Naive B cell (primary cell): ENCODE results near the gene PLA2G4F. TPM values are rescaled to one million over a fixed set of nuclear protein-coding genes. Genes with fewer than 3 reads are reported as not detected.

Experiments used
- ATAC-seq, 2 donors: fragments of 150-1000 bp; cut with Tn5 transposase; 2 replicates each; pipeline ENCODE4 v1.10.0; 2021; ENCODE audit warnings: low read depth in 2 of 2, mild to moderate bottlenecking in 2 of 2, moderate library complexity in 2 of 2
- DNase-seq: peaks from one replicate; pipeline ENCODE4 v3.0.0; 2022
- H3K27ac Mint-ChIP-seq, 6 donors: one replicate each; pipeline ENCODE4 v1.8.0; 2020 to 2022; ENCODE audit warnings: mild to moderate bottlenecking in 6 of 6, mixed read lengths in 6 of 6, moderate library complexity in 5 of 6, inconsistent platforms in 2 of 6
- H3K27me3 Mint-ChIP-seq, 3 donors: one replicate each; pipeline ENCODE4 v1.8.0; 2021 to 2022; ENCODE audit warnings: mixed read lengths in 3 of 3, mild to moderate bottlenecking in 1 of 3
- H3K36me3 Mint-ChIP-seq, 2 donors: one replicate each; pipeline ENCODE4 v1.8.0; 2020 to 2022; ENCODE audit warnings: mixed read lengths in 2 of 2, inconsistent platforms in 1 of 2, mild to moderate bottlenecking in 1 of 2
- H3K4me1 Mint-ChIP-seq, 3 donors: one replicate each; pipeline ENCODE4 v1.8.0; 2020 to 2022; ENCODE audit warnings: mixed read lengths in 3 of 3, inconsistent platforms in 1 of 3, mild to moderate bottlenecking in 1 of 3, moderate library complexity in 1 of 3
- H3K4me3 Mint-ChIP-seq, 8 donors: one replicate each; pipeline ENCODE4 v1.8.0; 2020 to 2022; ENCODE audit warnings: mild to moderate bottlenecking in 8 of 8, mixed read lengths in 8 of 8, moderate library complexity in 8 of 8, inconsistent platforms in 2 of 8
- H3K9me3 Mint-ChIP-seq, 7 donors: one replicate each; pipeline ENCODE4 v1.8.0; 2020 to 2022; ENCODE audit warnings: mixed read lengths in 7 of 7, mild to moderate bottlenecking in 5 of 7, inconsistent platforms in 2 of 7, moderate library complexity in 1 of 7
- polyA plus RNA-seq, 6 donors: library from polyadenylated mRNA; unstranded; fragments of 300-500 nt; fragmentation: Illumina TruSeq; gene quantifications; one replicate each; pipeline ENCODE4 v1.2.3, GENCODE V29; 2021; ENCODE audit warnings: low read depth in 6 of 6

The PLA2G4F gene
- polyA plus RNA-seq, 6 donors from 2014 or later = not detected

- H3K27ac Mint-ChIP-seq = peak overlapping the region in 2 of 6 donors; percentile 83 to 91
- peaks cover 0 to 11% (median 7%) of the 10 kb centered on the region in 3 donors for H3K4me1 Mint-ChIP-seq
- H3K36me3 Mint-ChIP-seq = peaks cover 24 to 58% of the 10 kb centered on the region in 2 donors
- no peak overlapping the region for H3K4me3 Mint-ChIP-seq
- no peaks in the 10 kb centered on the region for H3K27me3 Mint-ChIP-seq
- ATAC-seq (no peak), DNase-seq (peak; percentile 2)
- no peaks in the 10 kb centered on the region for H3K9me3 Mint-ChIP-seq
These were observed 27.9 kb upstream of the PLA2G4F start for GRCh38 chr15:42184296-42184695.

- H3K36me3 Mint-ChIP-seq = peaks cover 21 to 57% of the 10 kb centered on the region in 2 donors
- ATAC-seq = no peak
These were observed 26.5 kb upstream of the PLA2G4F start for GRCh38 chr15:42182961-42183360.

GRCh38 chr15:42182328-42182886 is 26.0 kb upstream of the PLA2G4F start:
- peak overlapping the region in 1 of 6 donors; percentile 54 for H3K27ac Mint-ChIP-seq
- H3K36me3 Mint-ChIP-seq = peaks cover 17 to 56% of the 10 kb centered on the region in 2 donors
- H3K4me3 Mint-ChIP-seq = no peak overlapping the region
- H3K9me3 Mint-ChIP-seq = no peaks in the 10 kb centered on the region
- H3K4me1 Mint-ChIP-seq = peaks cover 0 to 11% (median 7%) of the 10 kb centered on the region in 3 donors
- no peak for DNase-seq
- H3K27me3 Mint-ChIP-seq = no peaks in the 10 kb centered on the region
- ATAC-seq = no peak

More at GRCh38 chr15:42182961-42183360, 26.5 kb upstream of the PLA2G4F start:
- Mint-ChIP-seq H3K27me3 (no peaks in the 10 kb centered on the region), H3K4me3 (no peak overlapping the region), H3K4me1 (peaks cover 0 to 11% (median 7%) of the 10 kb centered on the region in 3 donors), H3K27ac (peak overlapping the region in 1 of 6 donors; percentile 47), H3K9me3 (no peaks in the 10 kb centered on the region)
- DNase-seq = no peak

GRCh38 chr15:42178056-42178455 is 21.6 kb upstream of the PLA2G4F start:
- Mint-ChIP-seq H3K4me1 (no peaks in the 10 kb centered on the region), H3K27me3 (no peaks in the 10 kb centered on the region), H3K36me3 (peaks cover 31 to 42% of the 10 kb centered on the region in 2 donors), H3K27ac (no peak overlapping the region), H3K4me3 (no peak overlapping the region), H3K9me3 (no peaks in the 10 kb centered on the region)
- no peak for ATAC-seq
- no peak for DNase-seq

GRCh38 chr15:42175671-42176070 is 19.2 kb upstream of the PLA2G4F start:
- DNase-seq (no peak), ATAC-seq (no peak)
- H3K36me3 Mint-ChIP-seq = peaks cover 36 to 43% of the 10 kb centered on the region in 2 donors
- peaks cover 9 to 12% (median 11%) of the 10 kb centered on the region in 3 donors for H3K4me1 Mint-ChIP-seq
- no peaks in the 10 kb centered on the region for H3K9me3 Mint-ChIP-seq
- H3K27ac Mint-ChIP-seq = peak overlapping the region in 1 of 6 donors; percentile 18
- no peak overlapping the region for H3K4me3 Mint-ChIP-seq
- no peaks in the 10 kb centered on the region for H3K27me3 Mint-ChIP-seq

- Mint-ChIP-seq H3K27ac (peak overlapping the region in 4 of 6 donors; percentile 39 to 80 (median 63)), H3K4me3 (no peak overlapping the region), H3K27me3 (no peaks in the 10 kb centered on the region), H3K36me3 (peaks cover 26 to 43% of the 10 kb centered on the region in 2 donors), H3K9me3 (no peaks in the 10 kb centered on the region), H3K4me1 (peaks cover 9 to 12% (median 11%) of the 10 kb centered on the region in 3 donors)
- DNase-seq (no peak), ATAC-seq (no peak)
These were observed 16.0 kb upstream of the PLA2G4F start for GRCh38 chr15:42172475-42172874.

GRCh38 chr15:42171795-42172194 is 15.4 kb upstream of the PLA2G4F start:
- Mint-ChIP-seq H3K27ac (peak overlapping the region in 5 of 6 donors; percentile 39 to 81 (median 76)), H3K4me3 (peak overlapping the region in 1 of 8 donors; percentile 59), H3K36me3 (peaks cover 33 to 43% of the 10 kb centered on the region in 2 donors), H3K27me3 (no peaks in the 10 kb centered on the region), H3K9me3 (no peaks in the 10 kb centered on the region), H3K4me1 (peaks cover 9 to 12% (median 11%) of the 10 kb centered on the region in 3 donors)
- ATAC-seq = no peak
- DNase-seq = no peak

- Mint-ChIP-seq H3K4me3 (peak overlapping the region in 1 of 8 donors; percentile 6), H3K27ac (peak overlapping the region in 2 of 6 donors; percentile 39 to 51)
- DNase-seq = no peak
These were observed 14.7 kb upstream of the PLA2G4F start for GRCh38 chr15:42171122-42171521.

GRCh38 chr15:42166225-42166940 is 9.9 kb upstream of the PLA2G4F start:
- ATAC-seq (no peak), DNase-seq (no peak)
- Mint-ChIP-seq H3K36me3 (peaks cover 16 to 28% of the 10 kb centered on the region in 2 donors), H3K27me3 (no peaks in the 10 kb centered on the region), H3K27ac (peak overlapping the region in 1 of 6 donors; percentile 20), H3K9me3 (no peaks in the 10 kb centered on the region), H3K4me1 (peaks cover 4 to 5% (median 4%) of the 10 kb centered on the region in 3 donors), H3K4me3 (no peak overlapping the region)

More at GRCh38 chr15:42171122-42171521, 14.7 kb upstream of the PLA2G4F start:
- Mint-ChIP-seq H3K27me3 (no peaks in the 10 kb centered on the region), H3K4me1 (peaks cover 9 to 12% (median 11%) of the 10 kb centered on the region in 3 donors), H3K9me3 (no peaks in the 10 kb centered on the region), H3K36me3 (peaks cover 33 to 48% of the 10 kb centered on the region in 2 donors)
- ATAC-seq = peak; percentile 25 to 30

- H3K4me3 Mint-ChIP-seq = no peak overlapping the region
- no peak for DNase-seq
- no peaks in the 10 kb centered on the region for H3K9me3 Mint-ChIP-seq
- peaks cover 15 to 29% of the 10 kb centered on the region in 2 donors for H3K36me3 Mint-ChIP-seq
- no peak for ATAC-seq
- no peak overlapping the region for H3K27ac Mint-ChIP-seq
- H3K4me1 Mint-ChIP-seq = no peaks in the 10 kb centered on the region
- H3K27me3 Mint-ChIP-seq = no peaks in the 10 kb centered on the region
These were observed 8.7 kb upstream of the PLA2G4F start for GRCh38 chr15:42165106-42165505.

GRCh38 chr15:42163947-42164550 is 7.6 kb upstream of the PLA2G4F start:
- H3K27me3 Mint-ChIP-seq = no peaks in the 10 kb centered on the region
- no peaks in the 10 kb centered on the region for H3K4me1 Mint-ChIP-seq
- peaks cover 19 to 34% of the 10 kb centered on the region in 2 donors for H3K36me3 Mint-ChIP-seq
- no peak overlapping the region for H3K27ac Mint-ChIP-seq
- H3K4me3 Mint-ChIP-seq = no peak overlapping the region
- no peaks in the 10 kb centered on the region for H3K9me3 Mint-ChIP-seq
- ATAC-seq = no peak
- DNase-seq = no peak

GRCh38 chr15:42163291-42163690 is 6.9 kb upstream of the PLA2G4F start:
- no peak overlapping the region for H3K4me3 Mint-ChIP-seq
- H3K27ac Mint-ChIP-seq = peak overlapping the region in 2 of 6 donors; percentile 40 to 56
- H3K27me3 Mint-ChIP-seq = no peaks in the 10 kb centered on the region
- H3K9me3 Mint-ChIP-seq = no peaks in the 10 kb centered on the region
- H3K4me1 Mint-ChIP-seq = no peaks in the 10 kb centered on the region
- peaks cover 19 to 34% of the 10 kb centered on the region in 2 donors for H3K36me3 Mint-ChIP-seq
- no peak for ATAC-seq
- DNase-seq = no peak

GRCh38 chr15:42160136-42160535 is 3.7 kb upstream of the PLA2G4F start:
- Mint-ChIP-seq H3K9me3 (no peaks in the 10 kb centered on the region), H3K4me3 (no peak overlapping the region), H3K36me3 (peaks cover 4 to 25% of the 10 kb centered on the region in 2 donors), H3K27ac (peak overlapping the region in 1 of 6 donors; percentile 68), H3K4me1 (no peaks in the 10 kb centered on the region), H3K27me3 (peaks cover 0 to under 1% (median 0%) of the 10 kb centered on the region in 3 donors)
- no peak for ATAC-seq
- no peak for DNase-seq
